HepG2 (cell line): ENCODE results near the gene C20orf96. TPM values are rescaled to one million over a fixed set of nuclear protein-coding genes. Genes with fewer than 3 reads are reported as not detected.
A peak's percentile ranks its signal among the peaks of the same experiment; 100 is the strongest.

Experiments
- CBX5 ChIP-seq: sonication (generic); formaldehyde crosslinking; IDR thresholded peaks from 2 replicates; pipeline ENCODE4 v1.4.0; 2020; ENCODE audit warnings: missing genetic modification reagents, borderline replicate concordance
- ELF3 ChIP-seq: IDR thresholded peaks from 2 replicates; pipeline ENCODE4 v1.6.1; 2016; ENCODE audit warnings: missing genetic modification reagents, missing compliant biosample characterization
- FOXK1 ChIP-seq: sonication (generic); formaldehyde crosslinking; IDR thresholded peaks from 2 replicates; pipeline ENCODE4 v1.4.0; 2020; ENCODE audit warnings: low read depth, missing genetic modification reagents, borderline replicate concordance
- FOXP1 ChIP-seq, 2 experiments: fragments of 450-650 bp in 1 of 2; IDR thresholded peaks; 2 replicates each; pipeline ENCODE4 v1.6.1; 2017 to 2018; ENCODE audit warnings: antibody characterized with exemption in 1 of 2
- ISL2 ChIP-seq: sonication (generic); formaldehyde crosslinking; IDR thresholded peaks from 2 replicates; pipeline ENCODE4 v1.5.0; 2020; ENCODE audit warnings: missing genetic modification reagents
- NCOA5 ChIP-seq: sonication (generic); formaldehyde crosslinking; IDR thresholded peaks from 2 replicates; pipeline ENCODE4 v1.4.0; 2020; ENCODE audit warnings: missing genetic modification reagents
- NFKB2 ChIP-seq: sonication (generic); formaldehyde crosslinking; IDR thresholded peaks from 2 replicates; pipeline ENCODE4 v1.4.0; 2020; ENCODE audit warnings: missing genetic modification reagents, borderline replicate concordance
- NFYC ChIP-seq: IDR thresholded peaks from 2 replicates; pipeline ENCODE4 v1.6.1; 2016; ENCODE audit warnings: missing genetic modification reagents, missing compliant biosample characterization
- NRL ChIP-seq: sonication (generic); formaldehyde crosslinking; IDR thresholded peaks from 2 replicates; pipeline ENCODE4 v1.5.0; 2020; ENCODE audit warnings: missing genetic modification reagents, mild to moderate bottlenecking, moderate library complexity, borderline replicate concordance
- PAF1 ChIP-seq: IDR thresholded peaks from 2 replicates; pipeline ENCODE4 v1.6.1; 2016; ENCODE audit warnings: missing genetic modification reagents, missing compliant biosample characterization
- PCBP2 ChIP-seq: fragments of 200-400 bp; formaldehyde crosslinking; optimal IDR thresholded peaks from 2 replicates; pipeline ENCODE3; 2018; ENCODE audit warnings: low read length, low read depth; ENCODE audit not compliant: poor library complexity, severe bottlenecking
- PTBP1 ChIP-seq: fragments of 200-400 bp; formaldehyde crosslinking; IDR thresholded peaks from 2 replicates; pipeline ENCODE4 v1.6.1; 2018; ENCODE audit warnings: low read length, low read depth; ENCODE audit not compliant: poor library complexity, severe bottlenecking
- RBM39 ChIP-seq: fragments of 200-400 bp; formaldehyde crosslinking; IDR thresholded peaks from one replicate; pipeline ENCODE4 v1.6.1; 2018; ENCODE audit warnings: antibody characterized with exemption, mild to moderate bottlenecking, low read depth, low read length; ENCODE audit not compliant: poor library complexity, severe bottlenecking
- RFXAP ChIP-seq: sonication (generic); formaldehyde crosslinking; IDR thresholded peaks from 2 replicates; pipeline ENCODE4 v1.4.0; 2020; ENCODE audit warnings: missing genetic modification reagents, borderline replicate concordance
- TBL1XR1 ChIP-seq: fragments of 150-350 bp; IDR thresholded peaks from 2 replicates; pipeline ENCODE4 v1.6.1; 2014; ENCODE audit warnings: borderline replicate concordance, low read length; ENCODE audit not compliant: partially characterized antibody
- ZFP90 ChIP-seq: sonication (generic); formaldehyde crosslinking; IDR thresholded peaks from 2 replicates; pipeline ENCODE4 v1.8.0; 2022; ENCODE audit warnings: missing genetic modification reagents, mild to moderate bottlenecking, inconsistent platforms, borderline replicate concordance
- ZKSCAN5 ChIP-seq: sonication (generic); formaldehyde crosslinking; IDR thresholded peaks from 2 replicates; pipeline ENCODE4 v1.5.1; 2020; ENCODE audit warnings: mild to moderate bottlenecking, missing genetic modification reagents
- ZNF343 ChIP-seq: sonication (generic); formaldehyde crosslinking; IDR thresholded peaks from 2 replicates; pipeline ENCODE4 v1.4.0; 2020; ENCODE audit warnings: mild to moderate bottlenecking, missing genetic modification reagents
- ZNF546 ChIP-seq: sonication (generic); formaldehyde crosslinking; conservative IDR thresholded peaks from 2 replicates; pipeline ENCODE4 v1.8.1; 2023; ENCODE audit warnings: mild to moderate bottlenecking, missing genetic modification reagents
- ZNF644 ChIP-seq: IDR thresholded peaks from 2 replicates; pipeline ENCODE4 v1.6.1; 2016; ENCODE audit warnings: low read depth
- polyA plus RNA-seq, 8 experiments: library from polyadenylated mRNA; depleted of rRNA in 3 of 8; stranded (reverse) in 7 of 8; unstranded in 1 of 8; fragments of >200 nt; fragmentation: Illumina TruSeq in 4 of 8; extraction: Trizol in 4 of 8; gene quantifications; 2 replicates each; pipeline versions ENCODE4 v1.2.1 to v1.2.3, GENCODE V29; 2011 to 2016; ENCODE audit warnings: low read depth in 4 of 8, missing spikeins in 1 of 8, mixed read lengths in 1 of 8; ENCODE audit not compliant: insufficient read depth in 1 of 8
- total RNA-seq, 5 experiments: library from RNA; depleted of rRNA; stranded (reverse); fragments of >200 nt; fragmentation: Illumina TruSeq; extraction: Trizol; gene quantifications; 2 replicates each; pipeline ENCODE4 v1.2.3, GENCODE V29; 2016; ENCODE audit warnings: low read depth in 1 of 5
- TF ChIP-seq, protein P1 (sequence below): sonication (generic); formaldehyde crosslinking; IDR thresholded peaks from 2 replicates; pipeline ENCODE4 v1.8.0; 2022; ENCODE audit warnings: missing genetic modification reagents, mild to moderate bottlenecking, borderline replicate concordance
- TF ChIP-seq, protein P2 (sequence below): IDR thresholded peaks from 2 replicates; pipeline ENCODE4 v1.6.1; 2018; ENCODE audit warnings: missing genetic modification reagents
- TF ChIP-seq, protein P3 (sequence below): sonication (generic); formaldehyde crosslinking; IDR thresholded peaks from 2 replicates; pipeline ENCODE4; 2020; ENCODE audit warnings: missing genetic modification reagents, mild to moderate bottlenecking, borderline replicate concordance

The C20orf96 gene
- total and polyA plus RNA-seq, 2 of the 13 experiments (the other 11 are each of a cell fraction or from before 2014, with no cell fraction given) = 3.8 to 20.6 TPM

- TF ChIP-seq, protein P1, sequence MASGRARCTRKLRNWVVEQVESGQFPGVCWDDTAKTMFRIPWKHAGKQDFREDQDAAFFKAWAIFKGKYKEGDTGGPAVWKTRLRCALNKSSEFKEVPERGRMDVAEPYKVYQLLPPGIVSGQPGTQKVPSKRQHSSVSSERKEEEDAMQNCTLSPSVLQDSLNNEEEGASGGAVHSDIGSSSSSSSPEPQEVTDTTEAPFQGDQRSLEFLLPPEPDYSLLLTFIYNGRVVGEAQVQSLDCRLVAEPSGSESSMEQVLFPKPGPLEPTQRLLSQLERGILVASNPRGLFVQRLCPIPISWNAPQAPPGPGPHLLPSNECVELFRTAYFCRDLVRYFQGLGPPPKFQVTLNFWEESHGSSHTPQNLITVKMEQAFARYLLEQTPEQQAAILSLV (CRISPR knock-in tag) = peak; percentile 82; the same call in 1 of the 2 replicates
- TF ChIP-seq PAF1 (CRISPR knock-in tag) (no peak), NRL (CRISPR knock-in tag) (peak; percentile 97), NFYC (peak; percentile 30; the same call in 1 of the 2 replicates), ZFP90 (CRISPR knock-in tag) (peak; percentile 84), PTBP1 (peak; percentile 94), PCBP2 (peak; percentile 50), ZNF546 (CRISPR knock-in tag) (peak; percentile 90), FOXP1 (IDR thresholded peaks at IDR 0.05) (no peak), FOXP1 (CRISPR knock-in tag; IDR thresholded peaks at IDR 0.05) (no peak), CBX5 (CRISPR knock-in tag) (peak; percentile 69; the same call in 1 of the 2 replicates), RFXAP (CRISPR knock-in tag) (peak; percentile 93; the same call in 1 of the 2 replicates), ISL2 (peak; percentile 72), TBL1XR1 (peak; percentile 15), ZKSCAN5 (CRISPR knock-in tag) (no peak), ZNF343 (CRISPR knock-in tag) (peak; percentile 97), NFKB2 (CRISPR knock-in tag) (peak; percentile 98), ELF3 (CRISPR knock-in tag) (peak; percentile 59), NCOA5 (CRISPR knock-in tag) (0 out of 2 replicates have a peak, but pooled peaks have one; percentile 80), FOXK1 (CRISPR knock-in tag) (peak; percentile 75), ZNF644 (CRISPR knock-in tag) (peak; percentile 74), RBM39 (peak; percentile 96)
- TF ChIP-seq, protein P2, sequence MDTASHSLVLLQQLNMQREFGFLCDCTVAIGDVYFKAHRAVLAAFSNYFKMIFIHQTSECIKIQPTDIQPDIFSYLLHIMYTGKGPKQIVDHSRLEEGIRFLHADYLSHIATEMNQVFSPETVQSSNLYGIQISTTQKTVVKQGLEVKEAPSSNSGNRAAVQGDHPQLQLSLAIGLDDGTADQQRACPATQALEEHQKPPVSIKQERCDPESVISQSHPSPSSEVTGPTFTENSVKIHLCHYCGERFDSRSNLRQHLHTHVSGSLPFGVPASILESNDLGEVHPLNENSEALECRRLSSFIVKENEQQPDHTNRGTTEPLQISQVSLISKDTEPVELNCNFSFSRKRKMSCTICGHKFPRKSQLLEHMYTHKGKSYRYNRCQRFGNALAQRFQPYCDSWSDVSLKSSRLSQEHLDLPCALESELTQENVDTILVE (CRISPR knock-in tag) = peak; percentile 95
- TF ChIP-seq, protein P3, sequence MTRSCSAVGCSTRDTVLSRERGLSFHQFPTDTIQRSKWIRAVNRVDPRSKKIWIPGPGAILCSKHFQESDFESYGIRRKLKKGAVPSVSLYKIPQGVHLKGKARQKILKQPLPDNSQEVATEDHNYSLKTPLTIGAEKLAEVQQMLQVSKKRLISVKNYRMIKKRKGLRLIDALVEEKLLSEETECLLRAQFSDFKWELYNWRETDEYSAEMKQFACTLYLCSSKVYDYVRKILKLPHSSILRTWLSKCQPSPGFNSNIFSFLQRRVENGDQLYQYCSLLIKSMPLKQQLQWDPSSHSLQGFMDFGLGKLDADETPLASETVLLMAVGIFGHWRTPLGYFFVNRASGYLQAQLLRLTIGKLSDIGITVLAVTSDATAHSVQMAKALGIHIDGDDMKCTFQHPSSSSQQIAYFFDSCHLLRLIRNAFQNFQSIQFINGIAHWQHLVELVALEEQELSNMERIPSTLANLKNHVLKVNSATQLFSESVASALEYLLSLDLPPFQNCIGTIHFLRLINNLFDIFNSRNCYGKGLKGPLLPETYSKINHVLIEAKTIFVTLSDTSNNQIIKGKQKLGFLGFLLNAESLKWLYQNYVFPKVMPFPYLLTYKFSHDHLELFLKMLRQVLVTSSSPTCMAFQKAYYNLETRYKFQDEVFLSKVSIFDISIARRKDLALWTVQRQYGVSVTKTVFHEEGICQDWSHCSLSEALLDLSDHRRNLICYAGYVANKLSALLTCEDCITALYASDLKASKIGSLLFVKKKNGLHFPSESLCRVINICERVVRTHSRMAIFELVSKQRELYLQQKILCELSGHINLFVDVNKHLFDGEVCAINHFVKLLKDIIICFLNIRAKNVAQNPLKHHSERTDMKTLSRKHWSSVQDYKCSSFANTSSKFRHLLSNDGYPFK (CRISPR knock-in tag) = peak; percentile 94
Measured at GRCh38 chr20:266596-267562, 23.7 kb downstream of the C20orf96 start (continued).
